SU-DHL-6 (cell line): Measurements from ENCODE around the gene EPHA8.

Experiments
- CTCF ChIP-seq: fragments of 200-600 bp; sonication (generic); IDR thresholded peaks from one replicate; pipeline ENCODE4 v1.5.1; 2017; ENCODE audit warnings: antibody characterized with exemption, mild to moderate bottlenecking, low read length, moderate library complexity; ENCODE audit not compliant: insufficient read depth, poor library complexity, severe bottlenecking
- EZH2phosphoT487 ChIP-seq: fragments of 200-600 bp; sonication (generic), shearing (Covaris generic); conservative IDR thresholded peaks from 2 replicates; pipeline ENCODE4 v1.6.1; 2018; ENCODE audit warnings: mild to moderate bottlenecking, antibody characterized with exemption, low read length, moderate library complexity, mixed read lengths

GRCh38 chr1:22566161-22566560 is 2.9 kb downstream of the EPHA8 start:
- TF ChIP-seq CTCF = no peak
- no peak for TF ChIP-seq EZH2phosphoT487
